ENCODE results near the gene SPG7. TPM values are rescaled to one million over a fixed set of nuclear protein-coding genes. Genes with fewer than 3 reads are reported as not detected.
"Not testable (repeated sequence)": the region's sequence is repeated elsewhere in the genome, so short reads cannot be mapped to it uniquely, and the experiment has no call there.

Gene SPG7
- total and polyA plus RNA-seq, 11 donors: 84.0 to 168 (median 95.9) TPM

GRCh38 chr16:89570342-89570923 is 62.2 kb downstream of the SPG7 start:
- 84 to 89% (median 86%) methylated on average over 28 to 30 of the region's 30 CpGs for WGBS, 4 donors
- peaks cover 4 to 28% (median 21%) of the 10 kb centered on the region in 12 donors for H3K4me1 ChIP-seq
- no peak overlapping the region for H3K27ac ChIP-seq
- ATAC-seq (no peak), DNase-seq (no peak)
- no peaks in the 10 kb centered on the region for H3K9me3 ChIP-seq
- intact Hi-C loops (cut with DNase I): loop anchor here in 3 of 10 donors (5.0 to 10.0 kb wide), 2 partner anchors 72 to 74 kb away; no protein-coding TSS in a partner anchor
- TF ChIP-seq CTCF (IDR thresholded peaks at IDR 0.05) (no peak), POLR2A (IDR thresholded peaks at IDR 0.05) (no peak)
- no peak overlapping the region for H3K4me3 ChIP-seq
- no peaks in the 10 kb centered on the region for H3K36me3 ChIP-seq
- peaks cover 17 to 56% (median 31%) of the 10 kb centered on the region in 9 donors for H3K27me3 ChIP-seq

DNA sequence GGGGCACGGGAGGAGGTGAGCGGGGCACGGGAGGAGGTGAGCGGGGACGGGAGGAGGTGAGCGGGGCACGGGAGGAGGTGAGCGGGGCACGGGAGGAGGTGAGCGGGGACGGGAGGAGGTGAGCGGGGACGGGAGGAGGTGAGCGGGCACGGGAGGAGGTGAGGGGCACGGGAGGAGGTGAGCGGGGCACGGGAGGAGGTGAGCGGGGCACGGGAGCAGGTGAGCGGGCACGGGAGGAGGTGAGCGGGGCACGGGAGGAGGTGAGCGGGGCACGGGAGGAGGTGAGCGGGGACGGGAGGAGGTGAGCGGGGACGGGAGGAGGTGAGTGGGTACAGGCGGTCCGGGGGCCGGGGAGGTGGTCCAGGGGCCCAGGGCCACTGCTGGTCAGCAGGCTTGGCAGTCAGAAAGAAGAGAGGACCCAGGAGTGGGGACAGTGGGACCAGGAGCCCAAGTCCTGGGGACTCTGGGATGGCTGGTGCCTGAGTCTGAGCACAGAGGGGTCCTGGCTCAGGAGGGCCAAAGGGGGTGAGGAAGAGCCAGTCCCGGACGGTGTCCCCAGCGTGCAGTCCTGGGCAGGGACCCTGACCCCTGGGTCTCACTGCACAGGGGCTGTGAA is 62.9 kb downstream of the SPG7 start:
- peaks cover 20 to 61% (median 34%) of the 10 kb centered on the region in 9 donors for H3K27me3 ChIP-seq
- WGBS, 4 donors: 84 to 91% (median 87%) methylated on average over 25 to 36 of the region's 36 CpGs
- H3K9me3 ChIP-seq: not testable (repeated sequence)

GRCh38 chr16:89571636-89572035 is 63.4 kb downstream of the SPG7 start:
- no peak overlapping the region for H3K27ac ChIP-seq
- ATAC-seq (no peak), DNase-seq (no peak)
- H3K4me1 ChIP-seq: peaks cover 4 to 27% (median 14%) of the 10 kb centered on the region in 12 donors
- TF ChIP-seq POLR2A (IDR thresholded peaks at IDR 0.05): no peak
- TF ChIP-seq CTCF (IDR thresholded peaks at IDR 0.05): no peak
- H3K4me3 ChIP-seq: no peak overlapping the region
- WGBS, 4 donors: 87 to 90% (median 88%) methylated on average over 18 of the region's 18 CpGs
- H3K9me3 ChIP-seq: no peaks in the 10 kb centered on the region
- peaks cover 26 to 67% (median 40%) of the 10 kb centered on the region in 9 donors for H3K27me3 ChIP-seq
- no peaks in the 10 kb centered on the region for H3K36me3 ChIP-seq
- intact Hi-C loops (cut with DNase I): loop anchor here in 3 of 10 donors (5.0 to 10.0 kb wide), 2 partner anchors 71 to 73 kb away; no protein-coding TSS in a partner anchor

More for the DNA sequence above, 62.9 kb downstream of the SPG7 start:
- H3K36me3 ChIP-seq, ATAC-seq, H3K4me3 ChIP-seq, H3K27ac ChIP-seq, DNase-seq: not testable (repeated sequence)
- H3K4me1 ChIP-seq: peaks cover 4 to 25% (median 17%) of the 10 kb centered on the region in 12 donors
- intact Hi-C loops (cut with DNase I): loop anchor here in 3 of 10 donors (5.0 to 10.0 kb wide), 2 partner anchors 71 to 74 kb away; no protein-coding TSS in a partner anchor

- ATAC-seq: no peak
- no peak for TF ChIP-seq POLR2A (IDR thresholded peaks at IDR 0.05)
- no peak for TF ChIP-seq CTCF (IDR thresholded peaks at IDR 0.05)
- no peak overlapping the region for H3K27ac ChIP-seq
- WGBS, 4 donors: 72 to 86% (median 76%) methylated on average over 12 to 14 of the region's 14 CpGs
- intact Hi-C loops (cut with DNase I): loop anchor here in 3 of 10 donors (5.0 to 10.0 kb wide), 2 partner anchors 70 to 73 kb away; no protein-coding TSS in a partner anchor
- no peaks in the 10 kb centered on the region for H3K9me3 ChIP-seq
- peaks cover 26 to 71% (median 42%) of the 10 kb centered on the region in 9 donors for H3K27me3 ChIP-seq
- no peaks in the 10 kb centered on the region for H3K36me3 ChIP-seq
- DNase-seq: no peak
- H3K4me3 ChIP-seq: no peak overlapping the region
- peaks cover 4 to 27% (median 14%) of the 10 kb centered on the region in 12 donors for H3K4me1 ChIP-seq
Measured at GRCh38 chr16:89572073-89572484, 63.9 kb downstream of the SPG7 start.

Measured in heart left ventricle (tissue), 16 donors.